IMR-90 (cell line): ENCODE measurements around the gene PRPSAP1. TPM values are rescaled to one million over a fixed set of nuclear protein-coding genes. Genes with fewer than 3 reads are reported as not detected.
A peak's percentile ranks its signal among the peaks of the same experiment; 100 is the strongest.

Experiments
- ATAC-seq: fragments of 200-7000 bp; cut with Tn5 transposase; 2 replicates; pipeline ENCODE4 v1.9.1; 2020; ENCODE audit warnings: low read depth, mild to moderate bottlenecking, moderate library complexity
- BruUV-seq: library from RNA; stranded (reverse); fragments of 400-500 nt; replicated peaks from 2 replicates; lab custom pipeline; 2021; lab: Mats Ljungman, UMichigan
- CTCF ChIA-PET: fragments of 300-600 bp; formaldehyde crosslinking; extraction: SDS; loops from one replicate; lab custom pipeline; 2021; ENCODE audit warnings: antibody characterized with exemption; lab: Yijun Ruan, JAX
- POLR2A ChIA-PET: fragments of 300-600 bp; sonication (Branson Sonifier 250); formaldehyde crosslinking; loops from one replicate; lab custom pipeline; 2022; ENCODE audit warnings: antibody characterized with exemption; ENCODE audit not compliant: unreplicated experiment; lab: Charles Lee
- DNase-seq: peaks from one replicate; pipeline ENCODE4 v3.0.0; 2013
- H2AFZ ChIP-seq: replicated peaks from 2 replicates; pipeline ENCODE3; 2013; ENCODE audit warnings: low read length, mild to moderate bottlenecking; ENCODE audit not compliant: poor library complexity
- H2AK5ac ChIP-seq: 2 replicates; pipeline ENCODE4 v1.6.1; 2013; ENCODE audit warnings: low read depth, low read length, inconsistent platforms
- H2AK9ac ChIP-seq: replicated peaks from 2 replicates; pipeline ENCODE3; 2013; ENCODE audit warnings: mild to moderate bottlenecking, low read depth, low read length, moderate library complexity; ENCODE audit not compliant: poor library complexity
- H2BK120ac ChIP-seq: 2 replicates; pipeline ENCODE4 v1.6.1; 2013; ENCODE audit warnings: low read depth, low read length, inconsistent platforms
- H2BK15ac ChIP-seq: 3 replicates; pipeline ENCODE4 v1.6.1; 2013; ENCODE audit warnings: low read depth, low read length, inconsistent platforms
- H2BK20ac ChIP-seq: 2 replicates; pipeline ENCODE4 v1.6.1; 2013; ENCODE audit warnings: low read depth, mild to moderate bottlenecking, inconsistent platforms, low read length, moderate library complexity
- H2BK5ac ChIP-seq: 2 replicates; pipeline ENCODE4 v1.6.1; 2013; ENCODE audit warnings: mild to moderate bottlenecking, low read depth, low read length, inconsistent platforms; ENCODE audit not compliant: poor library complexity, severe bottlenecking
- H3K14ac ChIP-seq: replicated peaks from 2 replicates; pipeline ENCODE4 v1.6.1; 2013; ENCODE audit warnings: low read depth, low read length, inconsistent platforms
- H3K18ac ChIP-seq: 2 replicates; pipeline ENCODE4 v1.6.1; 2013; ENCODE audit warnings: low read depth, low read length, control low read depth
- H3K23ac ChIP-seq: 2 replicates; pipeline ENCODE4 v1.6.1; 2013; ENCODE audit warnings: low read depth, low read length, inconsistent platforms
- H3K27ac ChIP-seq: 2 replicates; pipeline ENCODE4 v1.5.1; 2013; ENCODE audit warnings: mild to moderate bottlenecking, control low read depth, low read length; ENCODE audit not compliant: insufficient read depth
- H3K27me3 ChIP-seq: 2 replicates; pipeline ENCODE4 v1.6.1; 2013; ENCODE audit warnings: low read length; ENCODE audit not compliant: control insufficient read depth, insufficient read depth
- H3K36me3 ChIP-seq: 2 replicates; pipeline ENCODE4 v1.6.1; 2013; ENCODE audit warnings: low read length, mixed read lengths; ENCODE audit not compliant: control insufficient read depth, insufficient read depth
- H3K4ac ChIP-seq: 2 replicates; pipeline ENCODE4 v1.6.1; 2013; ENCODE audit warnings: low read depth, low read length, inconsistent platforms
- H3K4me1 ChIP-seq: 2 replicates; pipeline ENCODE4 v1.6.1; 2013; ENCODE audit warnings: low read length, mixed read lengths; ENCODE audit not compliant: control insufficient read depth, insufficient read depth
- H3K4me2 ChIP-seq: 2 replicates; pipeline ENCODE4 v1.6.1; 2013; ENCODE audit warnings: low read depth, mild to moderate bottlenecking, control low read depth, low read length, moderate library complexity
- H3K4me3 ChIP-seq: 2 replicates; pipeline ENCODE4 v1.5.1; 2013; ENCODE audit warnings: low read depth, mild to moderate bottlenecking, control low read depth, low read length, moderate library complexity; ENCODE audit not compliant: insufficient read depth
- H3K56ac ChIP-seq: 2 replicates; pipeline ENCODE4 v1.6.1; 2013; ENCODE audit warnings: low read length, inconsistent platforms; ENCODE audit not compliant: insufficient read depth; ENCODE audit errors: extremely low read depth
- H3K79me1 ChIP-seq, 2 experiments: 2 replicates each; pipeline ENCODE4 v1.6.1; 2013; ENCODE audit warnings: low read length in 2 of 2, inconsistent platforms in 1 of 2, low read depth in 1 of 2
- H3K9ac ChIP-seq: 2 replicates; pipeline ENCODE4 v1.6.1; 2013; ENCODE audit warnings: low read depth, low read length, control low read depth
- H3K9me1 ChIP-seq: 2 replicates; pipeline ENCODE4 v1.6.1; 2013; ENCODE audit warnings: low read length, inconsistent platforms; ENCODE audit not compliant: insufficient read depth
- H3K9me3 ChIP-seq: 2 replicates; pipeline ENCODE4 v1.6.1; 2013; ENCODE audit warnings: low read length; ENCODE audit not compliant: control insufficient read depth, insufficient read depth
- H4K20me1 ChIP-seq: 2 replicates; pipeline ENCODE4 v1.6.1; 2013; ENCODE audit warnings: low read length, inconsistent platforms; ENCODE audit not compliant: insufficient read depth
- H4K5ac ChIP-seq: 2 replicates; pipeline ENCODE4 v1.6.1; 2013; ENCODE audit warnings: mild to moderate bottlenecking, low read depth, low read length, control low read depth
- H4K8ac ChIP-seq, 2 experiments: 2 replicates each; pipeline ENCODE4 v1.6.1; 2013; ENCODE audit warnings: low read depth in 2 of 2, low read length in 2 of 2, control low read depth in 1 of 2, inconsistent platforms in 1 of 2
- H4K91ac ChIP-seq: 2 replicates; pipeline ENCODE4 v1.6.1; 2013; ENCODE audit warnings: low read depth, low read length, inconsistent platforms; ENCODE audit not compliant: insufficient read depth
- MAFK ChIP-seq: IDR thresholded peaks from 2 replicates; pipeline ENCODE4 v1.6.1; 2012; ENCODE audit warnings: low read depth, low read length, improper control_type of control experiment
- RFX5 ChIP-seq: IDR thresholded peaks from 2 replicates; pipeline ENCODE4 v1.8.0; 2012; ENCODE audit warnings: low read depth, mild to moderate bottlenecking, low read length, moderate library complexity
- WGBS, 2 experiments: methylation state at CpG; one replicate each; pipeline versions ENCODE4 v1.1.5 to v1.1.7; 2013; ENCODE audit warnings: missing lambda C conversion rate in 2 of 2; ENCODE audit not compliant: insufficient read length in 1 of 2; ENCODE audit errors: extremely low coverage in 2 of 2; 5-methylcytosine and 5-hydroxymethylcytosine counted together
- dilution Hi-C: fragments of 300-500 bp; cut with HindIII; formaldehyde crosslinking; loops from one replicate; pipeline ENCODE4 v1.14.3; 2018; ENCODE audit warnings: low sequenced_read_pairs; ENCODE audit not compliant: unreplicated experiment
- in situ Hi-C: fragments of 300-500 bp; cut with MboI; formaldehyde crosslinking; loops from 3 replicates; pipeline ENCODE4 v1.14.3; 2019; ENCODE audit warnings: low sequenced_read_pairs, inconsistent platforms, mixed read lengths
- intact Hi-C: fragments of 100-400 bp; cut with micrococcal nuclease; formaldehyde crosslinking; loops from 2 replicates; pipeline ENCODE4 v1.10.0; 2022
- polyA plus RNA-seq, 3 experiments: library from polyadenylated mRNA; depleted of rRNA; stranded (reverse); fragments of >200 nt; gene quantifications; 2 replicates each; pipeline ENCODE4 v1.2.3, GENCODE V29; 2012; ENCODE audit warnings: low replicate concordance in 1 of 3
- total RNA-seq: library from RNA; depleted of rRNA; stranded (reverse); fragments of >200 nt; gene quantifications from 2 replicates; pipeline ENCODE4 v1.2.3, GENCODE V29; 2012

The PRPSAP1 gene
- total and polyA plus RNA-seq, 2 of the 4 experiments (the other 2 are of a cell fraction), result 34.4 to 48.6 TPM

DNA sequence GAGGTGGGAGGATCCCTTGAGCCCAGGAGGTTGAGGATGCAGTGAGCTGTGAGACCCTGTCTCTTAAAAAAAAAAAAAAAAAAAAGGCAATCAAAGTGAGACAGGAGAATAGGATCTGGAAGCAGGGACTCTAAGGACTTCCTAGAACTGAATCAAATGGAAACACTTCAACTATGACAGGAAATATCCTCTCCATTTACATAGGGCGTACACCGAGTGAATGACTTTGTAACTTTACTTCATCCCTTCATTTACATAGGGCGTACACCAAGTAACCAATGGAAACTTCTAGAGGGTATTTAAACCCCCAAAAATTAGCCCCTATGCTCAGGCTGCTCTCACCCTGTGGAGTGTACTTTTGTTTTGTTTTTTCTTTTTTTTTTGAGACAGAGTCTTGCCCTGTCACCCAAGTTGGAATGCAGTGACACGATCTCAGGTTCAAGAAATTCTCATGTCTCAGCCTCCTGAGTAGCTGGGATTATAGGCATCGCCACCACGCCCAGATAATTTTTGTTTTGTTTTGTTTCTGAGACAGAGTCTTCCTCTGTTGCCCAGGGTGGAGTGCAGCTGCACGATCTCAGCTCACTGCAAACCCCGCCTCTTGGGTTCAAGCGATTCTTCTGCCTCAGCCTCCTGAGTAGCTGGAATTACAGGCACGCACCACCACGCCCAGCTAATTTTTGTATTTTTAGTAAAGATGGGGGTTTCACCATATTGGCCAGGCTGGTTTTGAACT is 9.6 kb upstream of the PRPSAP1 start:
- H3K4ac ChIP-seq, result no peak overlapping the region
- no peak overlapping the region for H2AK5ac ChIP-seq
- H2AK9ac ChIP-seq, result no peak overlapping the region
- ATAC-seq (no peak), DNase-seq (no peak)
- H2AFZ ChIP-seq, result no peak overlapping the region
- TF ChIP-seq RFX5, result no peak
- no peak for TF ChIP-seq MAFK
- H3K36me3 ChIP-seq, result no peaks in the 10 kb centered on the region
- H3K9me1 ChIP-seq, result no peaks in the 10 kb centered on the region
- peak overlapping the region; percentile 40; the same call in 1 of the 2 replicates for H3K14ac ChIP-seq
- no peaks in the 10 kb centered on the region for H3K9me3 ChIP-seq
- H3K79me1 ChIP-seq, result 0 out of 4 replicates have a peak, but pooled peaks cover 0 to 1% of the 10 kb centered on the region in 2 experiments
- no peak overlapping the region for H4K91ac ChIP-seq
- H3K4me2 ChIP-seq, result no peak overlapping the region
- no TSS peak for BruUV-seq
- no peak overlapping the region for H3K56ac ChIP-seq
- POLR2A ChIA-PET, result no interaction called here
- H3K18ac ChIP-seq, result no peak overlapping the region
- CTCF ChIA-PET, result interaction anchor here (0.7 kb wide), 1 partner anchor 68 kb away, joined by 4 read pairs; no protein-coding TSS in a partner anchor
- H3K27me3 ChIP-seq, result no peaks in the 10 kb centered on the region
- H2BK20ac ChIP-seq, result no peak overlapping the region
- no peak overlapping the region for H3K4me3 ChIP-seq
- dilution Hi-C loops, result no loop called here
- H3K27ac ChIP-seq, result no peak overlapping the region
- H3K23ac ChIP-seq, result no peak overlapping the region
- peaks cover 6% of the 10 kb centered on the region for H3K4me1 ChIP-seq
- no peaks in the 10 kb centered on the region for H4K20me1 ChIP-seq
- H4K5ac ChIP-seq, result no peak overlapping the region
- in situ Hi-C loops, result no loop called here
- H2BK15ac ChIP-seq, result no peak overlapping the region
- no peak overlapping the region for H4K8ac ChIP-seq
- WGBS, 2 experiments, result 83% methylated on average over 2 of the region's 11 CpGs; no CpG with 5 or more reads in 1 of the 2 experiments
- H3K9ac ChIP-seq, result no peak overlapping the region
- intact Hi-C loops, result no loop called here
- H2BK5ac ChIP-seq, result no peak overlapping the region
- no peak overlapping the region for H2BK120ac ChIP-seq
